NCI-H2081 treated with DMSO at 0.1 percent for 48 hours (cell line): Measurements from ENCODE around the gene AKNA.

Source experiments
- DNase-seq: peaks from one replicate; lab custom pipeline; 2025; lab: John Stamatoyannopoulos, UW

Gene AKNA

GRCh38 chr9:114357360-114357759 lies 30.4 kb downstream of the AKNA start:
- DNase-seq: no peak

GRCh38 chr9:114356792-114357191 lies 31.0 kb downstream of the AKNA start:
- DNase-seq: no peak

GRCh38 chr9:114355821-114356220 lies 32.0 kb downstream of the AKNA start:
- no peak for DNase-seq

- DNase-seq: no peak
Observed at GRCh38 chr9:114351932-114352331, 35.9 kb downstream of the AKNA start.

- no peak for DNase-seq
Observed at GRCh38 chr9:114350636-114351401, 37.0 kb downstream of the AKNA start.

- no peak for DNase-seq
Observed at GRCh38 chr9:114349713-114350480, 37.9 kb downstream of the AKNA start.

- no peak for DNase-seq
Observed at GRCh38 chr9:114348906-114349482, 38.8 kb downstream of the AKNA start.

GRCh38 chr9:114348261-114348905 lies 39.4 kb downstream of the AKNA start:
- no peak for DNase-seq

GRCh38 chr9:114347675-114348074 lies 40.1 kb downstream of the AKNA start:
- no peak for DNase-seq

- no peak for DNase-seq
Observed at GRCh38 chr9:114346146-114346545, 41.6 kb downstream of the AKNA start.

- no peak for DNase-seq
Observed at GRCh38 chr9:114345493-114346065, 42.2 kb downstream of the AKNA start.

- no peak for DNase-seq
Observed at GRCh38 chr9:114344692-114345091, 43.1 kb downstream of the AKNA start.

- DNase-seq: no peak
Observed at GRCh38 chr9:114344188-114344566, 43.6 kb downstream of the AKNA start.

- DNase-seq: no peak
Observed at GRCh38 chr9:114343471-114344187, 44.2 kb downstream of the AKNA start.

- no peak for DNase-seq
Observed at GRCh38 chr9:114342755-114343440, 44.9 kb downstream of the AKNA start.

GRCh38 chr9:114341991-114342390 lies 45.8 kb downstream of the AKNA start:
- no peak for DNase-seq

GRCh38 chr9:114341152-114341830 lies 46.5 kb downstream of the AKNA start:
- DNase-seq: no peak

- DNase-seq: no peak
Observed at GRCh38 chr9:114339130-114339908, 48.5 kb downstream of the AKNA start.

- no peak for DNase-seq
Observed at GRCh38 chr9:114338187-114338586, 49.6 kb downstream of the AKNA start.
